Stomach (tissue), 9 donors: ENCODE measurements around the gene FOXL2. TPM values are rescaled to one million over a fixed set of nuclear protein-coding genes. Genes with fewer than 3 reads are reported as not detected.

Source experiments
- DNase-seq, 2 donors: peaks; one replicate each; pipeline versions ENCODE4 v3.0.0 to v3.0.0-alpha.2; 2013 to 2019
- H3K27ac ChIP-seq, 5 donors: fragments of 200-600 bp in 4 of 5; sonication (generic) in 4 of 5; one replicate each; pipeline ENCODE4 v1.5.1; 2013 to 2019; ENCODE audit warnings: mild to moderate bottlenecking in 1 of 5, moderate library complexity in 1 of 5
- H3K27me3 ChIP-seq, 3 donors: fragments of 200-600 bp; sonication (generic); one replicate each; pipeline ENCODE4 v1.5.1; 2017 to 2019; ENCODE audit warnings: mixed run types in 1 of 3
- H3K36me3 ChIP-seq, 4 donors: fragments of 200-600 bp; sonication (generic); 1 replicate in 3 of 4; 2 replicates in 1 of 4; pipeline ENCODE4 v1.5.1; 2016 to 2019
- H3K4me1 ChIP-seq, 4 donors: fragments of 200-600 bp; sonication (generic); one replicate each; pipeline ENCODE4 v1.5.1; 2016 to 2019
- H3K4me3 ChIP-seq, 4 donors: fragments of 200-600 bp; sonication (generic) in 3 of 4; one replicate each; pipeline ENCODE4 v1.5.1; 2016 to 2019; ENCODE audit warnings: mild to moderate bottlenecking in 1 of 4
- H3K9me3 ChIP-seq, 4 donors: fragments of 200-600 bp; sonication (generic); one replicate each; pipeline ENCODE4 v1.5.1; 2016 to 2019
- EP300 ChIP-seq: sonication (generic); formaldehyde crosslinking; IDR thresholded peaks from one replicate; pipeline ENCODE4 v1.6.1; 2017; ENCODE audit warnings: antibody characterized with exemption
- POLR2A ChIP-seq, 4 donors: fragments of 450-650 bp; IDR thresholded peaks; one replicate each; pipeline ENCODE4 v1.6.1; 2016; ENCODE audit warnings: antibody characterized with exemption in 4 of 4, control low read depth in 2 of 4, mild to moderate bottlenecking in 1 of 4, moderate library complexity in 1 of 4
- POLR2AphosphoS5 ChIP-seq, 3 donors: sonication (generic); formaldehyde crosslinking; IDR thresholded peaks; one replicate each; pipeline ENCODE4 v1.6.1; 2016; ENCODE audit warnings: antibody characterized with exemption in 3 of 3
- WGBS, 5 donors: extraction: QIAGEN DNeasy Blood & Tissue Kit in 3 of 5; methylation state at CpG; one replicate each; pipeline versions ENCODE4 v1.1.5 to v1.1.7; 2013 to 2018; 5-methylcytosine and 5-hydroxymethylcytosine counted together
- intact Hi-C: fragments of 100-400 bp; cut with DNase I; formaldehyde crosslinking; loops from one replicate; pipeline ENCODE4 v1.15.1; 2023; ENCODE audit warnings: low total_unique reads
- polyA plus RNA-seq, 3 donors: library from polyadenylated mRNA; stranded (reverse); fragments of 200-250 nt; gene quantifications; one replicate each; pipeline ENCODE4 v1.2.3, GENCODE V29; 2013
- total RNA-seq, 5 donors: library from RNA; depleted of rRNA; stranded (reverse); fragments of >200 nt; gene quantifications; one replicate each; pipeline versions ENCODE4 v1.1.0 to v1.2.3, GENCODE V29; 2014 to 2016
- TF ChIP-seq, protein P1 (sequence below), 7 experiments: fragments of 450-650 bp in 4 of 7; fragments of 200-600 bp in 3 of 7; sonication (generic) in 3 of 7; IDR thresholded peaks; one replicate each; pipeline ENCODE4 v1.5.1; 2016 to 2019; ENCODE audit warnings: antibody characterized with exemption in 7 of 7, control low read depth in 2 of 7, mild to moderate bottlenecking in 1 of 7
- donor health status: healthy with polysubstance abuse.
- donor health status: Bipolar disorder and iron deficiency.
- donor health status: healthy.

Gene FOXL2
- total and polyA plus RNA-seq, 8 donors: not detected

DNA sequence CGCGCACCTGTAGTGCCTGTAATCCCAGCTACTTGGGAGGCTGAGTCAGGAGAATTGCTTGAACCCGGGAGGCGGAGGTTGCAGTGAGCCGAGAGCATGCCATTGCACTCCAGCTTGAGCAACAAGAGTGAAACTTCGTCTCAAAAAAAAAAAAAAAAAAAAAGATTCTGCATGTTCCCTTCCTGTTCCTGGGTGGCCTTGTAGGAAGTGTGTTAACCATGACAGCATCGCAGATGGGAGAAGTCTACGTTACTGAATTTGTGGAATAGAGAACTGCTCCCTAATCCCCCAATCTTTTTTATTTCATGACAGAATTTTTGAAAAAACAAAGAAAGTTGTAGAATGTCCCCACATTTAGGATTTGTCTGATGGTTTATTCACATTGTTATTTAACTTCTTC lies 45.4 kb downstream of the FOXL2 start:
- intact Hi-C loops: loop anchor here (10.0 kb wide), 1 partner anchor 197 kb away; no protein-coding TSS in a partner anchor
- no peak for TF ChIP-seq POLR2A (IDR thresholded peaks at IDR 0.05)
- TF ChIP-seq, protein P1, sequence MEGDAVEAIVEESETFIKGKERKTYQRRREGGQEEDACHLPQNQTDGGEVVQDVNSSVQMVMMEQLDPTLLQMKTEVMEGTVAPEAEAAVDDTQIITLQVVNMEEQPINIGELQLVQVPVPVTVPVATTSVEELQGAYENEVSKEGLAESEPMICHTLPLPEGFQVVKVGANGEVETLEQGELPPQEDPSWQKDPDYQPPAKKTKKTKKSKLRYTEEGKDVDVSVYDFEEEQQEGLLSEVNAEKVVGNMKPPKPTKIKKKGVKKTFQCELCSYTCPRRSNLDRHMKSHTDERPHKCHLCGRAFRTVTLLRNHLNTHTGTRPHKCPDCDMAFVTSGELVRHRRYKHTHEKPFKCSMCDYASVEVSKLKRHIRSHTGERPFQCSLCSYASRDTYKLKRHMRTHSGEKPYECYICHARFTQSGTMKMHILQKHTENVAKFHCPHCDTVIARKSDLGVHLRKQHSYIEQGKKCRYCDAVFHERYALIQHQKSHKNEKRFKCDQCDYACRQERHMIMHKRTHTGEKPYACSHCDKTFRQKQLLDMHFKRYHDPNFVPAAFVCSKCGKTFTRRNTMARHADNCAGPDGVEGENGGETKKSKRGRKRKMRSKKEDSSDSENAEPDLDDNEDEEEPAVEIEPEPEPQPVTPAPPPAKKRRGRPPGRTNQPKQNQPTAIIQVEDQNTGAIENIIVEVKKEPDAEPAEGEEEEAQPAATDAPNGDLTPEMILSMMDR (IDR thresholded peaks at IDR 0.05): no peak
- no peak for TF ChIP-seq POLR2AphosphoS5 (IDR thresholded peaks at IDR 0.05)
- TF ChIP-seq EP300: no peak
- 57 to 75% (median 71%) methylated on average over 8 of the region's 8 CpGs for WGBS, 5 donors
- DNase-seq: no peak
- no peaks in the 10 kb centered on the region for H3K36me3 ChIP-seq
- peaks cover 6 to 22% (median 17%) of the 10 kb centered on the region in 4 donors for H3K4me1 ChIP-seq
- no peaks in the 10 kb centered on the region for H3K9me3 ChIP-seq
- H3K4me3 ChIP-seq: no peak overlapping the region
- no peak overlapping the region for H3K27ac ChIP-seq
- H3K27me3 ChIP-seq: no peaks in the 10 kb centered on the region

DNA sequence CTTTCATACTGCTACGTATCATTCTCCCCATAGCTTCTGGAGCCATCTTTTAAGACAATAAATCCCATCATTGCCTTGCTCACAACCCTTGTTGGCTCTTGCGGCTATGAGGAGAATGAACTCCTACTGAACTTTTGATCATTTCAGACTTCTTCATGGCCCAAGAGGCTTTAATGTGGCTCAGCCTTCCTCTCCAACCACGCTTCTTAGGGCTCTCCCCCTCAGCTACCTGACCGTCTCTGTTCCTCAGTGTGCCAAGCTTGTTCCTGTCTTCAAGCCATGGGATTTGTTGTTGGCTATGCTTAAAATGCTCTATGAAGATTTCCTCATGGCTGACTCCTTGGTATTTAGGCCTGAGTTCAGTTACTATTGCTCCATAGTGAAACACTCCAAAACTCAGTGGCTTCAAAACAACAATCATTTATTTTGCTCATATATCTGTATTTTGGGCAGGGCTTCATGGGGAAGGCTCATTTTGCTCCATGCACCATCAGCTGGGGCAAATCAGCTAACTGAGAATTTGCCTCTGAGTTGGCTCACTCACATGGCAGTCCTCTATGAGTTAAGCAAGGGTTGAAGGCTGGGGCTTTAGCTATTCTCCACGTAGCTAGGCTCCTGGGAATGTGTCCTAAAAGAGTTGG lies 47.5 kb downstream of the FOXL2 start:
- Histone ChIP-seq H3K4me1 (peaks cover 6 to 22% (median 17%) of the 10 kb centered on the region in 4 donors), H3K9me3 (no peaks in the 10 kb centered on the region), H3K27me3 (no peaks in the 10 kb centered on the region), H3K4me3 (no peak overlapping the region), H3K36me3 (no peaks in the 10 kb centered on the region), H3K27ac (peak overlapping the region in 2 of 5 donors; percentile 26 to 85)
- intact Hi-C loops: no loop called here
- TF ChIP-seq POLR2A (IDR thresholded peaks at IDR 0.05): no peak
- TF ChIP-seq, protein P1 (IDR thresholded peaks at IDR 0.05): no peak
- no peak for TF ChIP-seq EP300
- no peak for TF ChIP-seq POLR2AphosphoS5 (IDR thresholded peaks at IDR 0.05)
- WGBS, 5 donors: 78 to 94% (median 91%) methylated on average over 5 of the region's 5 CpGs
- DNase-seq: no peak

DNA sequence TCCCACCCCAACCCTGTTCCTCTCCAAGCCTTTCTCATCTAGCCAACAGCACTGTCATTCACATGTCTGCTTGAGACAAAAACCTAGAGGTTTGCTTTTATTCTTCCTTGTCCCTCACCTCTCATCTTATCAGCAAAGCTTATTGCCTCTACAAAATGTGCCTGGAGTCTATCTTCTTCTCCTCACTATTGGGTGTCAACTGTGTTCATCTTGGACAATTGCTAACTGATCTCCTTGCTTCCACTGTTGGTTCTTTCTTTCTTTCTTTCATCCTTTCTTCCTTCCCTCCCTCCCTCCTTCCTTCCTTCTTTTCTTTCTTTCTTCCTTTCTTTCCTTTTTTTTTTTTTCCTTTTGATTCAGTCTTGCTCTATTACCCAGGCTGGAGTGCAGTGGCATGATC lies 48.2 kb downstream of the FOXL2 start:
- no peak overlapping the region for H3K4me3 ChIP-seq
- no peaks in the 10 kb centered on the region for H3K9me3 ChIP-seq
- H3K4me1 ChIP-seq: peaks cover 6 to 22% (median 17%) of the 10 kb centered on the region in 4 donors
- TF ChIP-seq POLR2A (IDR thresholded peaks at IDR 0.05) (no peak), EP300 (no peak), POLR2AphosphoS5 (IDR thresholded peaks at IDR 0.05) (no peak)
- TF ChIP-seq, protein P1 (IDR thresholded peaks at IDR 0.05): no peak
- no peaks in the 10 kb centered on the region for H3K36me3 ChIP-seq
- H3K27ac ChIP-seq: peak overlapping the region; percentile 26 to 85 (median 71)
- intact Hi-C loops: no loop called here
- no peaks in the 10 kb centered on the region for H3K27me3 ChIP-seq
- DNase-seq: no peak

DNA sequence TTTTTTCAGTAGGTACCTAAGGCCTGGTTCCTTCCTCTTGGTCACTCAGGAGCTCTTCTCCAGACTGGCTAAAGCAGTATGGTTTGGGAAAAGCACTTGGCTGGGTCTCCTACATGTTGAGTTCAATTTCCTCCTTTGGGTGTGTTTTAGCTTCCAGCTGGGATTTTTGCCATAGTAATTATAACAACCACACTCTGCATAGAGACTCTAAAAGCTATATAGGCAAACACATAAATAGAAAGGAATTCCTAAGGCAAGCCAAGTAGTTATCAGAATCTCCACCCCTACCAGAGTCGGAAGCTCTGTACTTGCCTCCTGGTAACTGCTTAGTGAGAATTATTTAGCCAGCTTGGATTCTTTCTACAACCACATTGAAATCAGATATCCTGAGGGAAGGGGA lies 48.6 kb downstream of the FOXL2 start:
- WGBS, 5 donors: 10 to 22% (median 15%) methylated on average over 1 of the region's 1 CpG
- no peak overlapping the region for H3K4me3 ChIP-seq
- peaks cover 6 to 22% (median 17%) of the 10 kb centered on the region in 4 donors for H3K4me1 ChIP-seq
- H3K27me3 ChIP-seq: no peaks in the 10 kb centered on the region
- no peaks in the 10 kb centered on the region for H3K9me3 ChIP-seq
- peak overlapping the region; percentile 49 to 85 (median 74) for H3K27ac ChIP-seq
- intact Hi-C loops: no loop called here
- TF ChIP-seq POLR2AphosphoS5 (IDR thresholded peaks at IDR 0.05) (peak in 1 of 3 donors; percentile 25), POLR2A (IDR thresholded peaks at IDR 0.05) (no peak)
- DNase-seq: peak in 1 of 2 donors; percentile 71
- no peaks in the 10 kb centered on the region for H3K36me3 ChIP-seq

Other genes starting within 250 kb of the FOXL2 start
- gene PIK3CB, start 112.2 kb downstream of the FOXL2 start, total RNA-seq: 10 to 100 TPM in 3 of 5 donors, 1 to 10 TPM in 2; 2.9 to 43.7 (median 11.6) TPM
- gene PIK3CB, start 112.2 kb downstream of the FOXL2 start, polyA plus RNA-seq: 1 to 10 TPM; 8.5 to 9.2 (median 9.2) TPM
- gene FOXL2NB, start 80 bp upstream of the FOXL2 start, total RNA-seq: not detected
- gene FOXL2NB, start 80 bp upstream of the FOXL2 start, polyA plus RNA-seq: under 1 TPM in 1 of 3 donors, not detected in 2; 0.03 TPM
- not detected for gene PRR23A, start 59.1 kb upstream of the FOXL2 start, total RNA-seq
- gene PRR23A, start 59.1 kb upstream of the FOXL2 start, polyA plus RNA-seq: not detected
- not detected for gene PRR23B, start 73.8 kb upstream of the FOXL2 start, total RNA-seq
- gene PRR23B, start 73.8 kb upstream of the FOXL2 start, polyA plus RNA-seq: not detected
- not detected for gene PRR23C, start 97.8 kb upstream of the FOXL2 start, total RNA-seq
- not detected for gene PRR23C, start 97.8 kb upstream of the FOXL2 start, polyA plus RNA-seq